CD4-positive, alpha-beta T cell treated with Interleukin-4 for 1 hour (primary cell): ENCODE data around the gene KIF23.

Experiments
- DNase-seq, 2 donors: peaks; one replicate each; pipeline ENCODE4 v3.0.0-alpha.2; 2020 to 2022

Gene KIF23

DNA sequence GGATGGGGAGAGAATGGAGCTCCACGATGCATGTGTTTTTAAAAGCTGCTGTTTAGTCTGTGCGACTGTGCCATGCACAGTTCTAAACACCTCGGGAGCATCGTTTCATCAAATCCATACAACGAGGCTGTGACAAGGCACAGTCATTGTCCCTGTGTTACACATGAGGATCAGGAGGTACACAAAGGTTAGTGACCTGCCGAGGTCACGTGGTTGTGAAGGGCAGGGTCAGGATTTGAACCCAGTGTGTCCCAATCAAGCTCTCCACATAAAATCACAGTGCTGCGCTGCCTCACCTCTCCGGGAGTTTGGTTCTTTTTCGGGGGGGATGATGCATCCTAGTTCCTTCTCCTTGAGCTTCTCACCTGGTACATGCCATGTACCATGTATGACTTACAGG is 18.7 kb upstream of the KIF23 start:
- no peak for DNase-seq

- no peak for DNase-seq
Measured at GRCh38 chr15:69395991-69396390, 18.2 kb upstream of the KIF23 start.

- no peak for DNase-seq
Measured at GRCh38 chr15:69398491-69398891, 15.7 kb upstream of the KIF23 start.

- DNase-seq, result no peak
Measured at GRCh38 chr15:69400850-69401249, 13.3 kb upstream of the KIF23 start.

DNA sequence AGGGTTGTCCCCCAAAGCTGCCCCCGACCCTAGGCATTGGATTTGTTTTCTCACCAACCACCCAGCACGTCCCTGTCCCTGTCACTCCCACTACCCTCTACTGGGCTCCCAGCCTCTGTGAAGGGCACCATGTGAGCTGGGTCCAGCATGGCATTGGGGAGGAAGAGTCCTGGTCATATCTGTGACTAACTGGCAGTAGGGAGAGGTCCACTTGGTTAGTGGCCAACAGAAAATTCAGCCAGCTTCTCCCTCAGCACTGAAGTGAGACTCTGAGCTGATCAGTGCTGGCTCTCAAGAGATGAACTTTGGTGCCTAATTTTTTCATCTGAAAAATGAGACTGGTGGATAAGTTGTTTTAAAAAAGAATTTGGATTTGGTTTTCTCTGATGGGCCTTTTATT is 11.3 kb upstream of the KIF23 start:
- DNase-seq, result no peak

- DNase-seq, result no peak
Measured at GRCh38 chr15:69403594-69403993, 10.6 kb upstream of the KIF23 start.

- no peak for DNase-seq
Measured at GRCh38 chr15:69405110-69405509, 9.0 kb upstream of the KIF23 start.

DNA sequence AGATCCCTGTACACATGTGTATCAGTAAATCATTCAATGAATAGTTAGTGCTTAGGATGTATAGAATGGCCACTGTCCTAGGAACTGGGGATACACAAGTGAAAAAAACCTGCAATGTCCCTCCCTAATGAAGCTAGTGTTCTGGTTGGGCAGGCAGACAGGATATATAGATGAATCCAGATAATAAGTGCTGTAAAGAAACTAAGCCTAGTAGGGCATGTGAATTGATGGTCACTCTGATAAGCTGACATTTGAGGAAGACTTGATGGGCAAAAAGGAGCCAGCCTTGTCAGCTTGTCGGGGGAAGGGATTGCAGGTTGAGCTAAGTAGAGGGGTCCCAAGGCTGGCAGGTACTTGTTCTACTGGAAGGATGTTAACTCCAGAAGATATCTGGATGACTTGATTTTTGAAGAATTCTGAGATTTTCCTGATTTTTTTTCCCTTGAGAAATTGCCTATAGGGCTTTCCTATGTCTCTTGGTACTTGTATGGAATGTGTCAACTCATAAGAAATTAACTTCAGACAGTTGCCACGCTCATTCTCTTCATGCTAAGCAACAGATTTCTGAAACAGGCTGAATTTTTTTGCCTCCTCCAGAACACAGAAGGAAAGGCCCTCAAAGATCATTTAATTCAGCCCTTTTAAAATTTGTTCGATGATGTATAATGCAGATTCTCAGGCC is 6.3 kb upstream of the KIF23 start:
- no peak for DNase-seq

GRCh38 chr15:69408841-69409240 is 5.3 kb upstream of the KIF23 start:
- DNase-seq, result no peak

- DNase-seq, result no peak
Measured at GRCh38 chr15:69410248-69410874, 3.8 kb upstream of the KIF23 start.

DNA sequence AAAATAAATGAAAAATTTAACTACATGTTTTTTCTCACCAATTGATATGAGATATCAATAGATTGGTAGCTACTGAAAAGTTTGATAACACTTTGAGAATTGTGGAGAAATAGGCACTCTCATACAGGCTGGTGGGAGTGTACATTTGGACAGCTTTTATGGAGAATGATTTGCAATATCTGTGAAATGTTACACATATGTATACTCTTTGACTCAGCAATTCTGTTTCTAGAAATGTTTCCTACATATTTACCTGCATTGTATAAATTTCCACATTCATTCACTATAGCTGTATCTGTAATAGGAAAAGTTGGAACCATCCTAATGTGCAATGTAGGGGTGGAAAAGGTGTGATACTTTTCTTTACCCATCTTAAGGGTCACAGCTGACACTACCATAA is 1.9 kb upstream of the KIF23 start:
- DNase-seq, result no peak

DNA sequence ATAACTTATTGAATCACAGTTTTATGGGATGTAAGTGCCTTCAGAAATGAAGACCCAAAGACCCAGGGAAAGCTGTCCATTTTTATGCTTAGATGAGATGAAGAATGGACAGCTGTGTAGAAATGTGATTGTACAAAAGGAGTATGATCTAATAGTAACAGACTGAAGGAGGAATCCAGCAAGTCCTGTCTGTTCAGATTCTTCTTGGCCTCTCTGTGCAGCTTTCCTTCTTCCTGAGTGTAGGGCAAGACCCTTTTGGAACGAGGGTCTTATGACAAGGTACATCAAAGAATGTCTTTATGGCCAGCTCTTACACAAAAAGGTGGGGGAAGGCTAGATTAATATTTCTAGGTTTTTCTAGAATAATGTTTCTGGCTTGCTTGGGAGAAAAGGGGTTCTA is 1.4 kb upstream of the KIF23 start:
- no peak for DNase-seq

DNA sequence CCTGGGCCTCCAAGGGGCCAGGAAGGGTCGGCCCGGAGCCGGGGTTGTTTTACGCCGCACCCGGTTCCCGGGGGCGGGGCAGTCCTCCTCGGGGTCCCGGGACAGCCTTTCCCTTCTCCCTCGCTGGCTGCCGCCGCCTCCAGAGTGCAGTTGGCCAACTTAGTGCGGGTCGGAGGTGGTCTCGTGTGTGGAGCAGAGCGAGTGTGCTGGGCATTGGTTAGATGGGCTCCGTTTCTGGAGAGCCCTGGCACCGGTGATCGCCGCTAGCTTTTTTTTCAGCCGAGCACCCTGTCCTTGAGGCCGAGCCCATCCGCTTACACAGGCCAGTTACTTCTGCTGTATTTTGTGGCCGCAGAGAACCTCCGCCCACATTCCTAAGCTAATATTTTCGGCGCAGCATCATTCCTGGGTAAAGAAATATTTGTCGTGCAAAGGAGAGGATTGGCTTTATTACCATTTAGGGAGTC is 585 bp downstream of the KIF23 start:
- DNase-seq, result no peak

- DNase-seq, result no peak
Measured at GRCh38 chr15:69415381-69415780, 1.2 kb downstream of the KIF23 start.

- no peak for DNase-seq
Measured at GRCh38 chr15:69417581-69417980, 3.4 kb downstream of the KIF23 start.

DNA sequence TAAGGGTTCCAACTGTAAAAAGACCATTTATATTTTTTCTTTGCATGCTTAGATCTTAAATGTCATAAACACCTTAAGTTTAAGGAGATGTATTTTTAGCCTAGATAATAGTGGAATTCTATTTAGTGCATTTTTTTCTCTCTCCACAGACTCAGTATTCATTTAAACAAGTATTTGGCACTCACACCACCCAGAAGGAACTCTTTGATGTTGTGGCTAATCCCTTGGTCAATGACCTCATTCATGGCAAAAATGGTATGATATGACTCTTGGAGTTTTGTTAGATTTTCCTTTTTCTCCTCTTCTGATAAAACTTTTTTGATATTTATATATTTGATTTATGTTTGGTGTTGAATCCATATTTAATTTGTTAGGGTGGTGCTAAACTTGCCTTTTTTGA is 7.3 kb downstream of the KIF23 start:
- no peak for DNase-seq

DNA sequence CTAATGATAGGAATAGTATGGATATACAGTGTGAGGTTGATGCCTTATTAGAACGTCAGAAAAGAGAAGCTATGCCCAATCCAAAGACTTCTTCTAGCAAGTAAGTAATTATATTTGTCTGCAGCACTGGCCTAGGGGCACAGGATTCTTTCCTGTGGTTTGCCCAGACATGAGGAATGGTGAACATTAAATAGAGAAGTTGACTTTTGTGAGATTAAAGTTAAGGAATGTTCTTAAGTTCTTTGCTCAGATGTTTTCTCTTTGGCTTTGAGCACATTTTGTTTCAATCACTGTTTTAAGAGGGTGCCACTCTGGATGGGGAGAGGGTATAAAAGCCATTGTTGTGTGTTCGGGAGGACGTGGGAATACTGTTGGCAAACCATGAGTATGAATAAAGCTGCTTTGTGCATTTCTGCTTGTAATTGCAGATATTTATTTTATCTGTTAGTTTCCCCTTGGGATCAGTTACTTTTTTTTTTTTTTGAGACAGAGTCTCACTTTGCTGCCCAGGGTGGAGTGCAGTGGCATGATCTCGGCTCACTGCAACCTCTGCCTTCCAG is 8.3 kb downstream of the KIF23 start:
- no peak for DNase-seq

GRCh38 chr15:69424001-69424400 is 9.9 kb downstream of the KIF23 start:
- no peak for DNase-seq

- no peak for DNase-seq
Measured at GRCh38 chr15:69424748-69425413, 10.7 kb downstream of the KIF23 start.

- no peak for DNase-seq
Measured at GRCh38 chr15:69433831-69434230, 19.7 kb downstream of the KIF23 start.

DNA sequence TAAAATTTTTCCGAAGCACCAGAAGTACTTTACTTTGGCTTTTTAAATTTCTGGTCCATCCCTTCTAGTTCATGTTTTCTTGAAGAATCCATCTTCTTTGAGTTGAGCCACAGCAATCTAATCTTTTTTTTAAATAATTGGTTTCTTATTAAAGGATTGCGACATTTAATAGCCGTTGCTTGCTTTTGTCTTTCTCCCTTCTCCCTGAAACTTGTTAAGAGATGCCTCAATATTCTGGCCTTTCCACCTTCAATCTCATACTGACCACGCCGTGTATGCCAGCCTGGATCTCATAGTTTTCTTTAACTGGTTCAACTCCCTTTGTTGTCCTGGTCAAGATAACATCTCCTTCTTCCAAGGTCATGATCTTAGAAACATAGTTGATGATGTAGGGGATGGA is 20.1 kb downstream of the KIF23 start:
- no peak for DNase-seq

- no peak for DNase-seq
Measured at GRCh38 chr15:69434679-69435078, 20.5 kb downstream of the KIF23 start.

DNA sequence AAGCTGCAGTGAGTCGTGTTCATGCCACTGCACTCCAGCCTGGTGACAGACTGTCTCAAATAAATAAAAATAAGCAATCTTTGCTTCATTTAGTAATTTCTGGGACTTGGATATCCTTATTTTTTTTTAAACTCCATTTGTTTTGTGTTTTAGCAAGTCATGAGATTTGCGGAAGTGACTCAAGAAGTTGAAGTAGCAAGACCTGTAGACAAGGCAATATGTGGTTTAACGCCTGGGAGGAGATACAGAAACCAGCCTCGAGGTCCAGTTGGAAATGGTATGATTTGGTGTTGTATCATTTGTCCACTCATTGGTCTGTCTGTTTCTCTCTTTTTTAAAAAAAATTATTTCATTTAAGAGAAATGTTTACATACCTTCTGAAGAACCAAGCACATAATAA is 21.8 kb downstream of the KIF23 start:
- no peak for DNase-seq

- DNase-seq, result no peak
Measured at GRCh38 chr15:69436951-69437350, 22.8 kb downstream of the KIF23 start.
